ENCODE results near the gene RAB5B.

DNA sequence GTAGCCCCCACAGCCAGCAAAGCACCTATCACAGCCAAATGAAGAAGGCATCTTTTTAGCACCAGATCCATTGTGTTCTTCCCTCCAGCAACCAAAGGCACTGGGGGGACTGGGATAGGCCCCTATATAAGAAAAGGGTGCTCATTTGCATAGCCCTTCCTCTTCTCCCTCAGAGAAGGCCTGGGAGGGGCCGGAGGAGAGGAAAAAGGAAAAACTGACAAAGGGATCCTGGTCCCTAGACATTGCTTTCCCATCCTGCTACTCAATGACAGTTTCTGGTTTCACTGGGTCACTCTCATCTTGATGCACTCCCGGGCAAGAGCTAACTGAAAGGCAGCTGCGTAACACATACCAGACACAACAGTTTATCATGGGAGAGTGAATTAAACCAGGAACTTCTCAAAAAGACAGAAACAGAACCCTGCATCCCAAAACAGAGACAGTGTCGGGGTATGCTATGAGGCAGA lies 7.9 kb upstream of the RAB5B start, which contains the start of gene PMEL:
- TF ChIP-seq, protein P1, sequence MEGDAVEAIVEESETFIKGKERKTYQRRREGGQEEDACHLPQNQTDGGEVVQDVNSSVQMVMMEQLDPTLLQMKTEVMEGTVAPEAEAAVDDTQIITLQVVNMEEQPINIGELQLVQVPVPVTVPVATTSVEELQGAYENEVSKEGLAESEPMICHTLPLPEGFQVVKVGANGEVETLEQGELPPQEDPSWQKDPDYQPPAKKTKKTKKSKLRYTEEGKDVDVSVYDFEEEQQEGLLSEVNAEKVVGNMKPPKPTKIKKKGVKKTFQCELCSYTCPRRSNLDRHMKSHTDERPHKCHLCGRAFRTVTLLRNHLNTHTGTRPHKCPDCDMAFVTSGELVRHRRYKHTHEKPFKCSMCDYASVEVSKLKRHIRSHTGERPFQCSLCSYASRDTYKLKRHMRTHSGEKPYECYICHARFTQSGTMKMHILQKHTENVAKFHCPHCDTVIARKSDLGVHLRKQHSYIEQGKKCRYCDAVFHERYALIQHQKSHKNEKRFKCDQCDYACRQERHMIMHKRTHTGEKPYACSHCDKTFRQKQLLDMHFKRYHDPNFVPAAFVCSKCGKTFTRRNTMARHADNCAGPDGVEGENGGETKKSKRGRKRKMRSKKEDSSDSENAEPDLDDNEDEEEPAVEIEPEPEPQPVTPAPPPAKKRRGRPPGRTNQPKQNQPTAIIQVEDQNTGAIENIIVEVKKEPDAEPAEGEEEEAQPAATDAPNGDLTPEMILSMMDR (IDR thresholded peaks at IDR 0.05), result no peak
- TF ChIP-seq POLR2AphosphoS5 (IDR thresholded peaks at IDR 0.05) (no peak), EP300 (IDR thresholded peaks at IDR 0.05) (no peak)

Data from sigmoid colon (tissue), 4 donors.